ENCODE measurements around the gene NDUFA13. TPM values are rescaled to one million over a fixed set of nuclear protein-coding genes. Genes with fewer than 3 reads are reported as not detected.

Gene NDUFA13
- total RNA-seq, 4 donors from 2014 or later: 31.4 to 179 (median 108) TPM

GRCh38 chr19:19485998-19486290, 30.1 kb upstream of the NDUFA13 start:
- TF ChIP-seq POLR2A (IDR thresholded peaks at IDR 0.05) (no peak), CTCF (IDR thresholded peaks at IDR 0.05) (no peak)
- intact Hi-C loops (cut with DNase I; ENCODE audit: low total_unique reads): loop anchor here (5.0 kb wide), 1 partner anchor 119 kb away; no protein-coding TSS in a partner anchor
- no peak for DNase-seq (ENCODE audit: low spot score in 2 of 2)
- H3K4me3 ChIP-seq (ENCODE audit: low read depth, poor library complexity, severe bottlenecking): no peak overlapping the region
- 87 to 89% methylated on average over 5 of the region's 5 CpGs for WGBS, 2 donors

DNA sequence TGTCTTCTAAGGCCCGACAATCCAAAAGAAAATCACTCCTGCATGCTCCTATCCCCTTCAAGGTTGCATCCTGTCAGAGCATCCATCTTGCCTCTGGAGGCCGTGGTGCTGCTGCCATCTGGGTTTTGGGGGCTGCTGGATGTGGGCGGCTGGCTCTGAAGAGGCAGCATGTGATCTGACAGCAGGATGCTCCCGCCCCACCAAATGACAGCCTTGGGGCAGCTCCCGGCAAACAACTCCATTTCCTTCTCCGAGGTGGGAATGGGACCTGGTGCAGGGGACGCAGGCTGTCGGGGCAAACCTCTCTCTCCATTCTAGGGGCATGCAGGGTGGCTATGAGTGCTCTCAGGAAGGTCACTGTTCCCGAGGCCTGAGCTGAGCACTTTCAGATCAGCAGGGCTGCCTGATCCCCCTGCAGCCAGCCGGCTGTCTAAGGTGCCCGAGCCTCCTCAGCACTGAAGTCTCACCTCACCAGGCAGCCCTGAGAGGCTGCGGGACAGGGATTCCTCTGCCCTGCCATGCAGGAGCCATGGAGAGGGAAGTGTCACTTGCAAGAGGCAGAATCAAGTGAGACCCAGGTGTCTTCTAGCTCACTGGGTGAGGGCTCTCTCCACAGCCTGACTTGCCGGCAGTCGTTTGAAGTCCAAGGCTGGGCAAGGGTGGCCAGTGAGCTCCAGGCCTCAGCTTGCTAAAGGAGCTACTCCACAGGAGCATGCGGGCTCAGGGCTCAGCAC, 29.5 kb upstream of the NDUFA13 start:
- no peak for TF ChIP-seq CTCF (IDR thresholded peaks at IDR 0.05)
- WGBS, 2 donors: 49 to 69% methylated on average over 13 of the region's 15 CpGs
- no peak for DNase-seq (ENCODE audit: low spot score in 2 of 2)
- intact Hi-C loops (cut with DNase I; ENCODE audit: low total_unique reads): loop anchor here (5.0 kb wide), 1 partner anchor 119 kb away; no protein-coding TSS in a partner anchor
- H3K4me3 ChIP-seq (ENCODE audit: low read depth, poor library complexity, severe bottlenecking): no peak overlapping the region

DNA sequence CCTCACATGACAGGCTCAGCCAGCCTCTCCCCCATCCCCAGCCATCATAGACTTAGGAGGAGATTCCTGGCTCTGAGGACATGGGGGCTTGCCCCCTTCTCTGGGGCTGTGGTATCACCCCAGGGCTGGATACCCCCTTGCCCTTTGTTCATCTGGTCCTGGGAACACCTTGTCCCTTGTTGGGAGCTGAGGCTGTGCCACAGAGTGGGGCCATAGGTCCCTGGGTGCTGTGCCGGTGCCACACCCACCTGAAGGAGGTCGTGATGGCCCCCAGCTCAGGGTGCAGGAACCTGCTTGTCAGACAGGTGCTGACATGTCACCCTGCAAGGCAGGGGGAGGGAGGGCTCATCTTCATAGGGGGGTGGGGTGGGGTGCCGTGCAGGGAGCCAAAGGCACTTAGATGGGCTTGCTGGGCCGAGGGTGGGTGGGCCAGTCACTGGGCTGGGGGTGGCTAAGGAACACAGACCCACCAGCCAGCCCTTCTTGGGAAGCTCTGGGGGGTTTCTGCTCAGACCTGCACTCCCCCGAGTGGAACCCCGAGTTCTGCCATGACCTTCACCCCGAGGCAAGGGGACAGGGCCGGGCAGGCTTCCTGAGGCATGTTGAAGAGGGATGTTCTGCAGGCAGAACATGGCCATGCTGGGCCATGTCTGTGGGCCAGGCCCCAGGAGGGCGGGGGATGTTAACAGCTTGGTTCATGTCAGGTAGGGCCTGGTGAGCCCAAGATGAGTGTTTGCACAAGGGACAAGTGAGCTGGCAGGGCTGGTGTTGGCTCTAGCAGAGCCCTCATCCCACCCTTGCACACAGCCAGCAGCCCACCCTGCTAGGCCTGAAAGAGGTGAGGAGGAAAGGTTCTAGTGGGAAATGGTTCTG, 28.7 kb upstream of the NDUFA13 start:
- 61 to 62% methylated on average over 2 to 9 of the region's 9 CpGs for WGBS, 2 donors
- H3K4me3 ChIP-seq (ENCODE audit: low read depth, poor library complexity, severe bottlenecking): no peak overlapping the region
- TF ChIP-seq CTCF (IDR thresholded peaks at IDR 0.05): no peak
- TF ChIP-seq POLR2A (IDR thresholded peaks at IDR 0.05): no peak
- no peak for DNase-seq (ENCODE audit: low spot score in 2 of 2)
- intact Hi-C loops (cut with DNase I; ENCODE audit: low total_unique reads): loop anchor here (5.0 kb wide), 1 partner anchor 120 kb away; no protein-coding TSS in a partner anchor

- no peak for DNase-seq (ENCODE audit: low spot score in 2 of 2)
- 50 to 51% methylated on average over 20 of the region's 20 CpGs for whole genome bisulfite sequencing, 2 donors
- TF ChIP-seq CTCF (IDR thresholded peaks at IDR 0.05) (no peak), POLR2A (IDR thresholded peaks at IDR 0.05) (no peak)
- H3K4me3 ChIP-seq (ENCODE audit: low read depth, poor library complexity, severe bottlenecking): no peak overlapping the region
- intact Hi-C loops (cut with DNase I; ENCODE audit: low total_unique reads): loop anchor here (5.0 kb wide), 1 partner anchor 121 kb away; no protein-coding TSS in a partner anchor
These were observed 27.8 kb upstream of the NDUFA13 start for GRCh38 chr19:19487950-19488874.

DNA sequence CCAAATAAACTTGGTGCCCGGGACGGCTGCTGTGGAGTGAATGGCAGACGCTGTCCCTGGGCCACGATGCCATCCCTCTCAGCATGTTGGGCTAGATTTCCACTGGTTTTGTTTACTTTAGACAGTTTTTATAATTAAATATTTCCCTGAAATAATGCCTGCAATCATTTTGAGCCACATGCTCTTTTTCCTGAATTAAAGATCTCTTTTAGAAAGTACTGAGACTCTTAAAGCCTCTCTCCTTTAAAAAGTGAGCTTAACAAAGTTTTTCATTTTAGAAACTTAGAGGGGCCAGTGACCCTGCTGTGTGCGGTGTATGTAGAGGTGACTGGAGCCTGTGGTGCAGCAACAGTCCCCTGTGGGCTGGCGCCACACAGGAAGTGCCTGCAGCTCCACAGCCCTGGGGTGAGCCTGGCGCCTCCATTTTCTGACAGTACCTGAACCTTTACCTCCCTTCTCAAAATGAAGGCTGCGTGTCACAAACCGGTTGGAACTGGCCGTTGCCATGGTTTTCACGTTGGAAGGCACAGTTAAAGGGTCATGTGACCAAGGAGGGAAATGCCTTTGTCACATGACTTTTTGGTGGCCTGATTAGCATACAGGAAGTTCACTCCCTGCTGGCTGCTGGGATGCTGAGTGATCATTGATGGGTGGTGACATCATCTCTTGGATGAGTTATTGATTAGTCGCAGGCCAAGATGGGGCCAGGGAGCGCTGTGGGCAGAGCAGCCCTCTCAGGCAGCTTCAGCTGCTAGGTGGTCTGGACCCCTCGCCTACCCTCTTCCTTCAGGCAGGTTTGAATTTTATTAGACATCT, 26.9 kb upstream of the NDUFA13 start:
- intact Hi-C loops (cut with DNase I; ENCODE audit: low total_unique reads): loop anchor here (5.0 kb wide), 1 partner anchor 122 kb away; no protein-coding TSS in a partner anchor
- H3K4me3 ChIP-seq (ENCODE audit: low read depth, poor library complexity, severe bottlenecking): no peak overlapping the region
- TF ChIP-seq CTCF (IDR thresholded peaks at IDR 0.05): no peak
- no peak for TF ChIP-seq POLR2A (IDR thresholded peaks at IDR 0.05)
- peak; percentile 87 to 96 for DNase-seq (ENCODE audit: low spot score in 2 of 2)
- 11 to 19% methylated on average over 14 of the region's 14 CpGs for WGBS, 2 donors
